Heart right ventricle (tissue), 16 donors: ENCODE measurements around the gene NT5DC3. TPM values are rescaled to one million over a fixed set of nuclear protein-coding genes. Genes with fewer than 3 reads are reported as not detected.
A peak's percentile ranks its signal among the peaks of the same experiment; 100 is the strongest.

Source experiments
- ATAC-seq, 8 donors: fragments of 200-7000 bp; cut with Tn5 transposase; one replicate each; pipeline ENCODE4 v1.9.1; 2020; ENCODE audit warnings: mild to moderate bottlenecking in 8 of 8, moderate library complexity in 8 of 8, moderate number of reproducible peaks in 1 of 8
- DNase-seq, 2 donors: peaks; one replicate each; pipeline ENCODE4 v3.0.0-alpha.2; 2020
- H3K27ac ChIP-seq, 10 donors: fragments of 200-600 bp; sonication (generic) in 2 of 10; one replicate each; pipeline versions ENCODE4 v1.5.0 to v1.8.0; 2020 to 2022; ENCODE audit warnings: mild to moderate bottlenecking in 3 of 10
- H3K27me3 ChIP-seq, 7 donors: fragments of 200-600 bp; one replicate each; pipeline ENCODE4 v1.8.0; 2021 to 2022; ENCODE audit warnings: mild to moderate bottlenecking in 2 of 7
- H3K36me3 ChIP-seq, 9 donors: fragments of 200-600 bp; sonication (generic) in 1 of 9; one replicate each; pipeline versions ENCODE4 v1.5.0 to v1.8.0; 2020 to 2022; ENCODE audit warnings: mild to moderate bottlenecking in 2 of 9
- H3K4me1 ChIP-seq, 9 donors: fragments of 200-600 bp; sonication (generic) in 1 of 9; one replicate each; pipeline versions ENCODE4 v1.5.0 to v1.8.0; 2020 to 2022; ENCODE audit warnings: mild to moderate bottlenecking in 4 of 9
- H3K4me3 ChIP-seq, 10 donors: fragments of 200-600 bp; sonication (generic) in 2 of 10; one replicate each; pipeline versions ENCODE4 v1.5.0 to v1.8.0; 2020 to 2022; ENCODE audit warnings: mild to moderate bottlenecking in 7 of 10, moderate library complexity in 2 of 10
- H3K9me3 ChIP-seq, 11 donors: fragments of 200-600 bp in 10 of 11; sonication (generic) in 2 of 11; one replicate each; pipeline versions ENCODE4 v1.5.0 to v1.8.0; 2013 to 2022; ENCODE audit warnings: mild to moderate bottlenecking in 2 of 11, control low read depth in 1 of 11, moderate library complexity in 1 of 11
- CTCF ChIP-seq, 9 donors: fragments of 200-600 bp; sonication (generic) in 2 of 9; IDR thresholded peaks; one replicate each; pipeline versions ENCODE4 v1.5.0 to v1.8.0; 2021 to 2022; ENCODE audit warnings: antibody characterized with exemption in 9 of 9, mild to moderate bottlenecking in 5 of 9, moderate library complexity in 1 of 9
- WGBS, 2 donors: extraction: QIAGEN DNeasy Blood & Tissue Kit; methylation state at CpG; one replicate each; pipeline ENCODE4 v1.1.7; 2013; ENCODE audit warnings: inconsistent platforms in 1 of 2; 5-methylcytosine and 5-hydroxymethylcytosine counted together
- intact Hi-C, 10 donors: fragments of 100-400 bp; cut with DNase I; formaldehyde crosslinking; loops; one replicate each; pipeline versions ENCODE4 v1.11.1 to v1.14.2; 2022
- polyA plus RNA-seq, 2 donors: library from polyadenylated mRNA; stranded (reverse); fragments of 200-250 nt; gene quantifications; one replicate each; pipeline ENCODE4 v1.2.3, GENCODE V29; 2013
- total RNA-seq, 10 donors: library from RNA; stranded (reverse); fragmentation: NEBNext Ultra II Directional in 3 of 10; extraction: Animal tissue kit (Norgen Biotek cat#: 25700) in 3 of 10; gene quantifications; one replicate each; pipeline versions ENCODE4 v1.2.1 to v1.2.4, GENCODE V29; 2021 to 2023
- donor health status: Arrhythmogenic right ventricular cardiomyopathy.
- donor health status: ischemic (EF 13 %, LVEDD 7.1; RV severe dilation, severe dysfunction).
- donor health status: healthy with polysubstance abuse.
- donor health status: DM: no; HTN: yes; CAD: no.
- donor health status: DM: no; HTN: no; CAD: no.
- donor health status: ischemic (EF 25% LVEDD 6.9; RV normal size, moderate dysfunction).
- donor health status: ischemic (EF 25% LVEDD 5.7; RV mildly dilated, moderate dysfunction).
- donor health status: healthy.
- donor health status: DM: yes; HTN: yes; CAD: no.
- donor health status: Ischemic cardiomyopathy.
- donor health status: ischemic (EF 35%, LVEDD 5.7; RV mildly dilated, moderate dysfunction).
- donor health status: nonischemic (EF 11% LVEDD 7.7; RV severe dilation, severe dysfunction).
- donor health status: DM: yes; HTN: yes; CAD: no.
- donor health status: PGD.
- donor health status: ischemic (EF 29% LVEDD 5.4; RV normal size, mild dysfunction).
- donor health status: nonischemic (EF 23%, LVEDD 6.1; RV moderate dilation, normal function).

NT5DC3 gene
- total and polyA plus RNA-seq, 12 donors: 1.0 to 4.9 (median 3.4) TPM

GRCh38 chr12:103879878-103880277, 38.8 kb upstream of the NT5DC3 start:
- no peaks in the 10 kb centered on the region for H3K4me1 ChIP-seq
- ATAC-seq (no peak), DNase-seq (no peak)
- whole genome bisulfite sequencing, 2 donors: 44 to 84% methylated on average over 2 of the region's 2 CpGs
- H3K27me3 ChIP-seq: no peaks in the 10 kb centered on the region
- no peaks in the 10 kb centered on the region for H3K9me3 ChIP-seq
- intact Hi-C loops: loop anchor here in 7 of 10 donors (2.0 to 10.0 kb wide), 7 partner anchors 47 to 255 kb away; partner anchors contain the start of gene HSP90B1 (in 2 of the 7)
- H3K27ac ChIP-seq: no peak overlapping the region
- H3K4me3 ChIP-seq: no peak overlapping the region
- H3K36me3 ChIP-seq: no peaks in the 10 kb centered on the region
- TF ChIP-seq CTCF (IDR thresholded peaks at IDR 0.05): no peak

GRCh38 chr12:103879048-103879692, 38.1 kb upstream of the NT5DC3 start:
- no peaks in the 10 kb centered on the region for H3K27me3 ChIP-seq
- no peaks in the 10 kb centered on the region for H3K9me3 ChIP-seq
- ATAC-seq: no peak
- no peaks in the 10 kb centered on the region for H3K36me3 ChIP-seq
- intact Hi-C loops: loop anchor here in 4 of 10 donors (2.0 to 10.0 kb wide), 6 partner anchors 48 to 254 kb away; partner anchors contain the start of gene HSP90B1 (in 2 of the 4)
- no peak for DNase-seq
- no peak overlapping the region for H3K27ac ChIP-seq
- no peak overlapping the region for H3K4me3 ChIP-seq
- no peak for TF ChIP-seq CTCF (IDR thresholded peaks at IDR 0.05)
- H3K4me1 ChIP-seq: no peaks in the 10 kb centered on the region
- WGBS, 2 donors: 81 to 90% methylated on average over 9 of the region's 9 CpGs

GRCh38 chr12:103877934-103878510, 37.0 kb upstream of the NT5DC3 start:
- intact Hi-C loops: loop anchor here in 5 of 10 donors (1.0 to 10.0 kb wide), 8 partner anchors 49 to 253 kb away; partner anchors contain the start of gene HSP90B1 (in 2 of the 5)
- peak in 1 of 2 donors; percentile 57 for DNase-seq
- no peaks in the 10 kb centered on the region for H3K27me3 ChIP-seq
- no peaks in the 10 kb centered on the region for H3K9me3 ChIP-seq
- peak in 7 of 8 donors; percentile 73 to 86 (median 75) for ATAC-seq
- no peak overlapping the region for H3K27ac ChIP-seq
- TF ChIP-seq CTCF (IDR thresholded peaks at IDR 0.05): peak; percentile 51 to 76 (median 74)
- no peaks in the 10 kb centered on the region for H3K4me1 ChIP-seq
- H3K4me3 ChIP-seq: no peak overlapping the region
- H3K36me3 ChIP-seq: no peaks in the 10 kb centered on the region
- 8 to 14% methylated on average over 5 of the region's 5 CpGs for WGBS, 2 donors

GRCh38 chr12:103877288-103877687, 36.3 kb upstream of the NT5DC3 start:
- ATAC-seq: no peak
- no peak overlapping the region for H3K4me3 ChIP-seq
- no peaks in the 10 kb centered on the region for H3K27me3 ChIP-seq
- no peaks in the 10 kb centered on the region for H3K36me3 ChIP-seq
- TF ChIP-seq CTCF (IDR thresholded peaks at IDR 0.05): no peak
- DNase-seq: no peak
- intact Hi-C loops: loop anchor here in 4 of 10 donors (2.0 to 10.0 kb wide), 6 partner anchors 50 to 252 kb away; partner anchors contain the start of gene HSP90B1 (in 1 of the 4)
- no peaks in the 10 kb centered on the region for H3K4me1 ChIP-seq
- 69 to 79% methylated on average over 1 of the region's 1 CpG for WGBS, 2 donors
- H3K27ac ChIP-seq: no peak overlapping the region
- H3K9me3 ChIP-seq: no peaks in the 10 kb centered on the region
